Measurements from ENCODE around the gene PCIF1.

The PCIF1 gene

DNA sequence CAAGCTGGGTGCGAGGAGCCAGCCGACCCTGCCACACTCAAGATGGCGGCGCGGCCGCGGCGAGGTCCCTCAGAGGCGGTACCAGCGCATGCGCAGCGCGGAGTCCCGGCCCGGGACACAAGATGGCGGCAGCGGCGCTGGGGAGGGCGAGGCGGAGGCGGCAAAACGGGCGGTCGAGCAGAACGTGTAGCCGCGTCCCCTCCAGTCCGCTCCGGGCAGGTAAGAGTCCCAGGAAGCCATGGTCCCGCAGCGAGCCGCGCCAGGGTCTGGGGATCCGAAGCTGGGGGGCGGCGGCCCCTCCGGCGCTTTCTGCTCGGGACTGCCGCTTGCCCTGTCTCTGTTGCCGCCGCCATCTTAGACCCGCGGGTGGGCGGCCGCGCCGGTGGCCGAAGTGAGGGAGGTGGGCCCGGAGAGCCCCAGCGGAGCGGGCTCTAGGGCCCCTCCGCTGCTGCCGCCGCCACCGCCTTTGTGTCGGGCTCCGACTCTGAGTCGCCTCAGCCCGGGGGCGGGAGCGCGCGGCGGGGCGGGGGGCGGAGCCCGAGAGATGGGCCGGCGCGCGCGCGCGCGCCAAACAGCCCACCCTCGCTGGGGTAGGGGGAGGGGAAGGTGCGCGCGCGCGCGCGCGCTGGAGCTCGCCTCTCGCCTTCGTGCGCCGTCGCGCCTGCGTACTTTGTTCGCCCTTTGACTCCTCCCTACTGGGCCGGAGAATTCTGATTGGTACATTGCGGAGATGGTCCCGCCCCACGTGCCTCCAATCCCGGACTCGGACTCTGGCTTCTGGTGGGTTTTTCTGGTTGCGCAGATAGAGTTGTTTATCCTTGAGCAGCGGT, at the start of gene PCIF1:
Gene PCIF1 (plus strand): TSS at position 98 of the 830 bp plus-strand sequence. CDS start 4,317 bp downstream, outside the sequence.
- peak; percentile 98 for DNase-seq
- CTCF ChIA-PET: interaction anchor here (1.2 to 4.4 kb wide), 7 partner anchors 10 to 136 kb away, joined by 5 to 19 read pairs (median 9); no protein-coding TSS in a partner anchor
- H3K9me3 Mint-ChIP-seq: no peaks in the 10 kb centered on the region
- H3K27ac Mint-ChIP-seq: peak within 1 kb of the TSS; percentile 97
- H3K4me1 Mint-ChIP-seq: peaks cover 37% of the 10 kb centered on the region
- H3K27me3 Mint-ChIP-seq: no peaks in the 10 kb centered on the region
- H3K4me3 Mint-ChIP-seq: peak within 1 kb of the TSS; percentile 99
- H3K36me3 Mint-ChIP-seq: peaks cover 28% of the 10 kb centered on the region

GRCh38 chr20:45886590-45887345, 47.7 kb upstream of the PCIF1 start:
- Mint-ChIP-seq H3K4me3 (no peak overlapping the region), H3K36me3 (peaks cover 19% of the 10 kb centered on the region), H3K27me3 (peaks cover 14% of the 10 kb centered on the region), H3K4me1 (peaks cover 49% of the 10 kb centered on the region), H3K9me3 (no peaks in the 10 kb centered on the region), H3K27ac (no peak overlapping the region)
- CTCF ChIA-PET: interaction anchor here (1.0 kb wide), 1 partner anchor 54 kb away, joined by 3 read pairs; the partner anchor contains the start of gene SNX21
- no peak for DNase-seq

- Mint-ChIP-seq H3K4me1 (peaks cover 50% of the 10 kb centered on the region), H3K27ac (no peak within 1 kb of the TSS), H3K9me3 (no peaks in the 10 kb centered on the region), H3K36me3 (peaks cover 19% of the 10 kb centered on the region), H3K4me3 (no peak within 1 kb of the TSS), H3K27me3 (peaks cover 14% of the 10 kb centered on the region)
- CTCF ChIA-PET: interaction anchor here (1.0 kb wide), 1 partner anchor 54 kb away, joined by 3 read pairs; the partner anchor contains the start of gene SNX21
- DNase-seq: no peak
Measured at GRCh38 chr20:45887346-45887715, 47.2 kb upstream of the PCIF1 start, which contains the start of gene SPATA25. Gene SPATA25, minus strand, starts transcription at chr20:45887622. Its CDS starts 32 bp downstream, at chr20:45887590.

- CTCF ChIA-PET: interaction anchor here (1.6 kb wide), 1 partner anchor 82 kb away, joined by 4 read pairs; no protein-coding TSS in a partner anchor
- Mint-ChIP-seq H3K27ac (no peak overlapping the region), H3K4me3 (no peak overlapping the region), H3K27me3 (peaks cover 14% of the 10 kb centered on the region), H3K4me1 (peaks cover 49% of the 10 kb centered on the region), H3K36me3 (peaks cover 10% of the 10 kb centered on the region), H3K9me3 (no peaks in the 10 kb centered on the region)
- DNase-seq: no peak
Measured at GRCh38 chr20:45888681-45889080, 45.8 kb upstream of the PCIF1 start.

DNA sequence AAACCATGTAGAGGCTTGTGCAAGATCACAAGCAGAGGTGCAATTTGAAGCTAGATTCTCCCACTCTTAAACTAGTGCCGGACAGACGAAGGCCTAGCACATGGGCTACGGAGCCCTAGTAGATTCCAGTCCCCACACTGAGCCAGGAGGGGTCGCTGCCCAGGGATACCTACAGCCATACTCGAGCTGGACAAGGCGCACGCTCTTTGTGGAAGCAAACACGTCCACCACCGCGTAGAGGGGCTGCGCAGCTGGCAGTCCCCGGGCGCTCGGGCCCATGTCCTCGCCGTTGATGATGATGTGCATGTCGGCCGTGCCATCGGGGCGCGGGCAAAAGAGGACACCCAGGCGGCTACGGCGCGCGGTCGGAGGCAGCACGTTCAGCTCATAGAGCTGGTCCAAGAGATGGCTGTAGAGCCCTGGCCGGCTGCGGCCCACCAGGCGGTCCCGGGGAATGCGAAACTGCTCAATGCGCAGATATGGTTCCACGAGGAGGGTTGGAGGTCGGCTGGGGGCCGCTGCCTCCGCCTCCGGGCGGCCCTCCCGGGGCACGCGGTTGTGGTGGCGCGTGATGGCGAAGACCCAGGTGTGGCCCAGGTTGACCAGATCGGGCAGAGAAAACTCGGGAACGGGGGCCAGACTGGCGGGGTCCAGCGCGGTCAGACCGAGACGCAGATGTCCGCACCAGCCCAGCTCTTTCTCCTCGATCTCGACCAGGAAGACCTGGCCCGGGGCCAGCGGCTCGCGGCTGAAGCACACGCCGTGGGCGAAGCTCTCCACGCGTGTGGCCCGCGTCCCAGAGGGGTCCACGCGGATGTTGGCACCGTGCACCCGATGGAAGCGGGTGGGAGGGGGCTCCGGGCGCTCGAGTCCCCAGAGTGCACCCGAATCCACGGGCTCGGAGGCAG, 44.2 kb upstream of the PCIF1 start:
- Mint-ChIP-seq H3K4me3 (peak overlapping the region; percentile 91), H3K36me3 (peaks cover 3% of the 10 kb centered on the region), H3K4me1 (peaks cover 39% of the 10 kb centered on the region), H3K27ac (peak overlapping the region; percentile 89), H3K27me3 (peaks cover 14% of the 10 kb centered on the region), H3K9me3 (no peaks in the 10 kb centered on the region)
- DNase-seq: peak; percentile 64
- CTCF ChIA-PET: interaction anchor here (0.9 to 1.6 kb wide), 11 partner anchors 9 to 91 kb away, joined by 3 to 8 read pairs (median 3); partner anchors contain the start of gene ZSWIM1

DNA sequence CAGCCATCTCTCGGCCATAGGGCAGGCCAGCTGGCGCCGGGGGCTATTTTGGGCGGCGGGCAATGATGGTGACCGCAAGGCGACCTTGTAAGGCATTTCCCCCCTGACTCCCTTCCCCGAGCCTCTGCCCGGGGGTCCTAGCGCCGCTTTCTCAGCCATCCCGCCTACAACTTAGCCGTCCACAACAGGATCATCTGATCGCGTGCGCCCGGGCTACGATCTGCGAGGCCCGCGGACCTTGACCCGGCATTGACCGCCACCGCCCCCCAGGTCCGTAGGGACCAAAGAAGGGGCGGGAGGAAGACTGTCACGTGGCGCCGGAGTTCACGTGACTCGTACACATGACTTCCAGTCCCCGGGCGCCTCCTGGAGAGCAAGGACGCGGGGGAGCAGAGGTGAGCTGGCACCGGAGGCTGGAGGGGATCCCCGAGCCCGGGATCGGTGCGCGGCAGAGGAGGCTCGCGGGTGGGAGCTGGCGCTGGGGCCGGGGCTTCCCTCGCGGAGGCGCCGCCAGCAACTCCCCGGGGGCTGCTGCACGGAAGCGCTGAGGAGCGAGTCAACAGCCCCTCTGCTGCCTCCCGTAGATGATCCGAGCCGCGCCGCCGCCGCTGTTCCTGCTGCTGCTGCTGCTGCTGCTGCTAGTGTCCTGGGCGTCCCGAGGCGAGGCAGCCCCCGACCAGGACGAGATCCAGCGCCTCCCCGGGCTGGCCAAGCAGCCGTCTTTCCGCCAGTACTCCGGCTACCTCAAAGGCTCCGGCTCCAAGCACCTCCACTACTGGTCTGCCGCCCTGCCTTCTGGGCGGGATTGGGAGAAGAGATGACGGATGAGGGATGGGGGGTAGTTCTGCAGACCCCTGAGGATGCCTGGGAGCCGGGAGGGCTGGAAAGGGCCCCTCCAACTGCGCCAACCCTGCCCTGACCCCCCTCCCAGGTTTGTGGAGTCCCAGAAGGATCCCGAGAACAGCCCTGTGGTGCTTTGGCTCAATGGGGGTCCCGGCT, 43.2 kb upstream of the PCIF1 start, which contains the start of the genes CTSA and NEURL2:
Gene CTSA (plus strand): TSS at position 351 of the 999 bp plus-strand sequence. CDS start 234 bp downstream, at position 585.
Gene NEURL2 (minus strand): TSS at position 224 of the 999 bp plus-strand sequence. CDS start 217 bp downstream, at position 7.
- Mint-ChIP-seq H3K27me3 (peaks cover 14% of the 10 kb centered on the region), H3K4me3 (peak within 1 kb of the TSS; percentile 91), H3K9me3 (no peaks in the 10 kb centered on the region), H3K27ac (peak within 1 kb of the TSS; percentile 89), H3K36me3 (peaks cover 6% of the 10 kb centered on the region), H3K4me1 (peaks cover 35% of the 10 kb centered on the region)
- CTCF ChIA-PET: interaction anchor here (1.0 to 1.5 kb wide), 5 partner anchors 10 to 49 kb away, joined by 3 to 8 read pairs (median 3); partner anchors contain the start of gene ZSWIM1
- peak; percentile 93 for DNase-seq

GRCh38 chr20:45892049-45892825, 42.2 kb upstream of the PCIF1 start:
- Mint-ChIP-seq H3K4me3 (peak overlapping the region; percentile 91), H3K36me3 (peaks cover 6% of the 10 kb centered on the region), H3K9me3 (no peaks in the 10 kb centered on the region), H3K27me3 (peaks cover 14% of the 10 kb centered on the region), H3K27ac (peak overlapping the region; percentile 58), H3K4me1 (peaks cover 35% of the 10 kb centered on the region)
- DNase-seq: no peak
- CTCF ChIA-PET: interaction anchor here (1.2 to 1.4 kb wide), 2 partner anchors 69 to 93 kb away, joined by 3 to 6 read pairs; no protein-coding TSS in a partner anchor

- DNase-seq: no peak
- H3K9me3 Mint-ChIP-seq: no peaks in the 10 kb centered on the region
- H3K4me3 Mint-ChIP-seq: peak overlapping the region; percentile 91
- CTCF ChIA-PET: interaction anchor here (1.2 to 1.4 kb wide), 2 partner anchors 69 to 94 kb away, joined by 3 to 6 read pairs; no protein-coding TSS in a partner anchor
- no peak overlapping the region for H3K27ac Mint-ChIP-seq
- H3K4me1 Mint-ChIP-seq: peaks cover 35% of the 10 kb centered on the region
- peaks cover 14% of the 10 kb centered on the region for H3K27me3 Mint-ChIP-seq
- peaks cover 10% of the 10 kb centered on the region for H3K36me3 Mint-ChIP-seq
Measured at GRCh38 chr20:45892828-45893500, 41.5 kb upstream of the PCIF1 start.

DNA sequence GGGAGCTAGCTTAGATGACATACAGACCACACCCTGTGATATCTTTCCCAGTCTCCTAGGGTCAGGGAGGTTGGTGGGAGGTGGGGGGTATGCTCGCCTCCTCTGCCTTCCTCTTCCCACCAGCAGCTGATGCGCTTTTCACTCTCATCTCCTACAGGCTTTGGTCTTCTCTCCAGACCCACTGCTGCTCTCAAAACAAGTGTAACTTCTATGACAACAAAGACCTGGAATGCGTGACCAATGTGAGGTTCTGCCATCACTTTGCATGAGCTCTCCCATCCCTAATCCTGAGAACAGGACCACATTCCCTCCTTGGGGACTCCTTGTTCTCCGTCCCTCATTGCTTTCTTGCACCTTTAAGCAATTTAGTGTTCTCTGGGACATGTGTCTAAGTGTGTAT, 40.7 kb upstream of the PCIF1 start:
- H3K4me1 Mint-ChIP-seq: peaks cover 35% of the 10 kb centered on the region

DNA sequence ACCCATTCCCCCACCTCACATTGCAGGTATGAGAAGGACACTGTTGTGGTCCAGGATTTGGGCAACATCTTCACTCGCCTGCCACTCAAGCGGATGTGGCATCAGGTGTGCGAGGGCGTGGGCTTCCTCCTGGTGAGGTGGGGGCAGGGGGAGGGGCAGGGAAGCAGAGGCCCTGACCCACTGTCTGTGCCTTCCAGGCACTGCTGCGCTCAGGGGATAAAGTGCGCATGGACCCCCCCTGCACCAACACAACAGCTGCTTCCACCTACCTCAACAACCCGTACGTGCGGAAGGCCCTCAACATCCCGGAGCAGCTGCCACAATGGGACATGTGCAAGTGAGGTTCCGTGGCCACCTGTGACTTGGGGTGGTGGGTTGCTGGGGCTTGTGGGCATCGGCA, 39.7 kb upstream of the PCIF1 start:
- no peak for DNase-seq
- Mint-ChIP-seq H3K9me3 (no peaks in the 10 kb centered on the region), H3K36me3 (peaks cover 10% of the 10 kb centered on the region), H3K27ac (no peak overlapping the region), H3K4me1 (peaks cover 33% of the 10 kb centered on the region), H3K4me3 (no peak overlapping the region), H3K27me3 (peaks cover 14% of the 10 kb centered on the region)
- CTCF ChIA-PET: no interaction called here

More for the DNA sequence above, 40.7 kb upstream of the PCIF1 start:
- CTCF ChIA-PET: no interaction called here
- H3K27me3 Mint-ChIP-seq: peaks cover 14% of the 10 kb centered on the region
- H3K36me3 Mint-ChIP-seq: peaks cover 10% of the 10 kb centered on the region
- no peak for DNase-seq
- no peaks in the 10 kb centered on the region for H3K9me3 Mint-ChIP-seq
- H3K27ac Mint-ChIP-seq: no peak overlapping the region
- H3K4me3 Mint-ChIP-seq: no peak overlapping the region

DNA sequence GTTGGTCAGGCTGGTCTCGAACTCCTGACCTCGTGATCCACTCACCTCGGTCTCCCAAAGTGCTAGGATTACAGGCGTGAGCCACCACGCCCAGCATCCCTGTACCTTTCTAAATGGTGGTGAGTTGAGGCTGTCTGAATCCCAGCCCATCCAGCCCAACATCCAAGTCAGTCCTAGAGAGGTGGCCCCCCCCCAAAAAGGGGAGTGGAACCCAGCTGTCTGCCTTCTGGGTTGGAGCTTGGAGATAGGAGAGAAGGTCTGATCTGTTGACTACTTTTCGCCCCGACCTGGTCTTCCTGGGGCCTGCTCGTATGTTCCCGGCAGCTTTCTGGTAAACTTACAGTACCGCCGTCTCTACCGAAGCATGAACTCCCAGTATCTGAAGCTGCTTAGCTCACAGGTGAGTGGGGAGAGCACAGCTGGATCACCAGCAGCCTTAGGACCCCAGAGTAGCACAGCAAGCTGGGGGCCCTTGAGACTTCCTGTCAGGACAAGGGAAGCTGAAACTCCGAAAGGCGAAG, 37.8 kb upstream of the PCIF1 start:
- no peak for DNase-seq
- H3K27ac Mint-ChIP-seq: no peak overlapping the region
- peaks cover 22% of the 10 kb centered on the region for H3K4me1 Mint-ChIP-seq
- H3K36me3 Mint-ChIP-seq: peaks cover 10% of the 10 kb centered on the region
- no peaks in the 10 kb centered on the region for H3K27me3 Mint-ChIP-seq
- CTCF ChIA-PET: interaction anchor here (1.2 kb wide), 1 partner anchor 98 kb away, joined by 3 read pairs; no protein-coding TSS in a partner anchor
- H3K4me3 Mint-ChIP-seq: no peak overlapping the region
- no peaks in the 10 kb centered on the region for H3K9me3 Mint-ChIP-seq
